IPS-20b (cell line): ENCODE results near the gene REEP3.

Experiments
- H3K27ac ChIP-seq: one replicate; pipeline ENCODE4 v1.5.1; 2013; ENCODE audit warnings: low read length
- H3K27me3 ChIP-seq: 2 replicates; pipeline ENCODE4 v1.6.1; 2013; ENCODE audit warnings: mild to moderate bottlenecking, low read length, inconsistent platforms; ENCODE audit not compliant: insufficient read depth
- H3K36me3 ChIP-seq: 2 replicates; pipeline ENCODE4 v1.6.1; 2013; ENCODE audit warnings: low read depth, mild to moderate bottlenecking, inconsistent platforms, low read length, moderate library complexity; ENCODE audit not compliant: insufficient read depth
- H3K4me1 ChIP-seq: 2 replicates; pipeline ENCODE4 v1.6.1; 2013; ENCODE audit warnings: mild to moderate bottlenecking, control low read depth, inconsistent platforms, low read length, moderate library complexity; ENCODE audit not compliant: insufficient read depth
- H3K4me3 ChIP-seq: 2 replicates; pipeline ENCODE4 v1.5.1; 2013; ENCODE audit warnings: mild to moderate bottlenecking, low read length, inconsistent platforms
- H3K9ac ChIP-seq: 2 replicates; pipeline ENCODE4 v1.6.1; 2013; ENCODE audit warnings: low read depth, mild to moderate bottlenecking, inconsistent platforms, low read length, moderate library complexity
- H3K9me3 ChIP-seq: 2 replicates; pipeline ENCODE4 v1.6.1; 2013; ENCODE audit warnings: mild to moderate bottlenecking, low read depth, low read length, inconsistent platforms; ENCODE audit not compliant: insufficient read depth

REEP3 gene

DNA sequence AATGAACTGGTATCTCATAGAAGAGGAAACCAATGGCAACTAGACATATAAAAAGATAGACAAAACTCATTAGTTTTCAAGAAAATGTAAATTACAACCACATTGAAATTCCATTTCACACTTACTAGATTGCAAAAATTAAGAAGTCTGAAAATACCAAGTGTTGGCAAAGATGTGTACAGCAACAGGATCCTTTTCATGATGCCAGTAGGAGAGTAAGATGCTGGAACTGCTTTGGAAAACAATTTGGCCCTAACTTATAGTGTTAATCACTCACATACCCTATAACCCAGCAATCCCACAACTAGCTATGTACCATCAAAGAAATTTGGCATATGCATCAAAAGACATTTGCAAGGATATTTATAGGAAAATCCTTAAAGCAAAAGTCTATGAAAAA is 15.5 kb downstream of the REEP3 start:
- no peaks in the 10 kb centered on the region for H3K9me3 ChIP-seq
- no peaks in the 10 kb centered on the region for H3K27me3 ChIP-seq
- no peak overlapping the region for H3K9ac ChIP-seq
- no peak overlapping the region for H3K4me3 ChIP-seq
- no peaks in the 10 kb centered on the region for H3K36me3 ChIP-seq
- no peak overlapping the region for H3K27ac ChIP-seq
- no peaks in the 10 kb centered on the region for H3K4me1 ChIP-seq

- Histone ChIP-seq H3K4me3 (no peak overlapping the region), H3K9me3 (no peaks in the 10 kb centered on the region), H3K27ac (no peak overlapping the region), H3K9ac (no peak overlapping the region), H3K36me3 (no peaks in the 10 kb centered on the region), H3K27me3 (no peaks in the 10 kb centered on the region), H3K4me1 (no peaks in the 10 kb centered on the region)
These were observed 16.3 kb downstream of the REEP3 start for GRCh38 chr10:63537536-63537935.

DNA sequence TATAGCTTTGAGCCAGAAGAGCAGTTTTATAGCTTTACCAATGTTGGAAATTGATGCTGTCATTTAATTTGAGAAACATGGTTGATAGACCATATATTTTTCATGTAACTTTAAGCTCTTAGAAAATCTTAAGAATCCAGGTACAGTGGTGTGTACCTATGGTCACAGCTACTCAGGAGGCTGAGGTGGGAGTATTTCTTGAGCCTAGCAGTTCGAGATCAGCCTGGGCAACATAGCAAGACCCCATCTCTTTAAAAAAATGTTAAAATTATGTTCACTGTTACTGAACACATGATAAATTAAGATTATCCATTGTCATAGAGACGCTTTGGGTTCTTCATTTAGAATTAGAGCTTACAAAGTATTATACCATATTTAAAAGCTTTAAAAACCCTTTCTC is 18.2 kb downstream of the REEP3 start:
- H3K9me3 ChIP-seq = no peaks in the 10 kb centered on the region
- no peak overlapping the region for H3K9ac ChIP-seq
- no peak overlapping the region for H3K27ac ChIP-seq
- H3K36me3 ChIP-seq = no peaks in the 10 kb centered on the region
- H3K4me3 ChIP-seq = no peak overlapping the region
- no peaks in the 10 kb centered on the region; the same call in 1 of the 2 replicates for H3K4me1 ChIP-seq
- no peaks in the 10 kb centered on the region for H3K27me3 ChIP-seq

GRCh38 chr10:63539994-63540393 is 18.8 kb downstream of the REEP3 start:
- no peaks in the 10 kb centered on the region for H3K27me3 ChIP-seq
- H3K36me3 ChIP-seq = no peaks in the 10 kb centered on the region
- no peaks in the 10 kb centered on the region; the same call in 1 of the 2 replicates for H3K4me1 ChIP-seq
- H3K9me3 ChIP-seq = no peaks in the 10 kb centered on the region
- no peak overlapping the region for H3K4me3 ChIP-seq
- no peak overlapping the region for H3K27ac ChIP-seq
- H3K9ac ChIP-seq = no peak overlapping the region

DNA sequence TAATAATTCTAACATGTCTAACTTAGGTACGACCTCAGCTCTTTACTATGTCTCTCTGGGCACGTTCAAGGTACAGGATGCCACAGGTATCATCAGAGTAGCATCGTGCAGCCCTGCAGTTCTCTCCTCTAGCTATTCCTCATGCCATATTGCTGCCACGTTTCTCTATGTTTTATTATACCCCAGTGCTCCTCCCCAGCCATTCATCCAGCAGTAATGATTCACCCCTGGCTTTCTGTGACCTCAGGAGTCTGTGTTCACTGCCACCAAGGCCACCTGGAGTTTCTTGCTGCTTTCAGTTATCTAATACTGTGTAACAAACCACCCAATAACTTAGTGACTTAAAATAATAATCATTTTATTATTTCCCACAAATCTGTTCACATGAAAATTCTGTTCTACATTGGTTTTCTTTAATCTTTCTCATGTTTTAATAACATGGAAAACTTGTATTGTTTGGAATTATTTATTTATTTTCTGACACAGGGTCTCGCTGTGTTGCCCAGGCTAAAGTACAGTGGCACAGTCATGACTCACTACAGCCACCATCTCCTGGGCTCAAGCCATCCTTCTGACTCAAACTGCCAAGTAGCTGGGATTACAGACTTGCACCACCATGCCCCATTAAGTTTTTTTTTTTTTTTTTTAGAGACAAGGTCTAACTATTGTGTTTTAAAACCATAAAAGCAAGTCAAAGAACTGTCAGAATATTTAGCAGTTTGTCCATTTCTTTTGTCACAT is 21.8 kb downstream of the REEP3 start:
- Histone ChIP-seq H3K36me3 (no peaks in the 10 kb centered on the region), H3K4me1 (no peaks in the 10 kb centered on the region; the same call in 1 of the 2 replicates), H3K9me3 (no peaks in the 10 kb centered on the region), H3K27ac (no peak overlapping the region), H3K9ac (no peak overlapping the region), H3K27me3 (no peaks in the 10 kb centered on the region), H3K4me3 (no peak overlapping the region)

- Histone ChIP-seq H3K4me3 (no peak overlapping the region), H3K9ac (no peak overlapping the region), H3K27me3 (no peaks in the 10 kb centered on the region), H3K27ac (no peak overlapping the region), H3K4me1 (no peaks in the 10 kb centered on the region; the same call in 1 of the 2 replicates), H3K36me3 (no peaks in the 10 kb centered on the region), H3K9me3 (no peaks in the 10 kb centered on the region)
These were observed 22.4 kb downstream of the REEP3 start for GRCh38 chr10:63543576-63543962.

GRCh38 chr10:63544418-63544817 is 23.2 kb downstream of the REEP3 start:
- no peak overlapping the region for H3K9ac ChIP-seq
- no peaks in the 10 kb centered on the region; the same call in 1 of the 2 replicates for H3K4me1 ChIP-seq
- no peaks in the 10 kb centered on the region for H3K36me3 ChIP-seq
- H3K9me3 ChIP-seq = no peaks in the 10 kb centered on the region
- no peak overlapping the region for H3K4me3 ChIP-seq
- no peaks in the 10 kb centered on the region for H3K27me3 ChIP-seq
- H3K27ac ChIP-seq = no peak overlapping the region

GRCh38 chr10:63547628-63548360 is 26.6 kb downstream of the REEP3 start:
- no peaks in the 10 kb centered on the region for H3K27me3 ChIP-seq
- H3K4me3 ChIP-seq = no peak overlapping the region
- no peaks in the 10 kb centered on the region for H3K9me3 ChIP-seq
- H3K27ac ChIP-seq = no peak overlapping the region
- H3K36me3 ChIP-seq = no peaks in the 10 kb centered on the region
- no peaks in the 10 kb centered on the region; the same call in 1 of the 2 replicates for H3K4me1 ChIP-seq
- H3K9ac ChIP-seq = no peak overlapping the region

GRCh38 chr10:63548860-63549259 is 27.7 kb downstream of the REEP3 start:
- H3K9ac ChIP-seq = no peak overlapping the region
- no peaks in the 10 kb centered on the region; the same call in 1 of the 2 replicates for H3K4me1 ChIP-seq
- no peak overlapping the region for H3K27ac ChIP-seq
- H3K4me3 ChIP-seq = no peak overlapping the region
- H3K9me3 ChIP-seq = no peaks in the 10 kb centered on the region
- H3K27me3 ChIP-seq = no peaks in the 10 kb centered on the region
- no peaks in the 10 kb centered on the region for H3K36me3 ChIP-seq

DNA sequence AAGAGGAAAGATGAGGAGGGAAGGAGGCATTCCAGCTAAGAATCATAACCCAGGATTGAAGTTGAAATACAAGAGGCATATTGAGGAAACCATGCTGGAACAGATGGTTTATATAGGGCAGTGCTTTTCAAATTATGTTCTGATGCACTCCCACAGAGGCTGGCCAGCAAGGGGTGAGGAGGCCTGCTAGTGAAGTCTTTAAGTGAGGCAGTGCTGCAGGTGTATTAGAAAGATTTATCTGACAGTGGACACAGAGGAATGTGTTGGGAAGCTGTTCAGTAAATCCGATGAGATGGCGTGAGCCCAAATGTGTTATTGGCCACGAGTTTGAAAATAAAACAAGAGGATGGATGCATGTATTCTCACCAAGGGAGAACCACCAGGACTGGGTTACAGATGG is 28.6 kb downstream of the REEP3 start:
- H3K4me3 ChIP-seq = no peak overlapping the region
- H3K27me3 ChIP-seq = no peaks in the 10 kb centered on the region
- no peak overlapping the region for H3K9ac ChIP-seq
- no peaks in the 10 kb centered on the region for H3K9me3 ChIP-seq
- H3K4me1 ChIP-seq = no peaks in the 10 kb centered on the region; the same call in 1 of the 2 replicates
- no peaks in the 10 kb centered on the region for H3K36me3 ChIP-seq
- no peak overlapping the region for H3K27ac ChIP-seq

DNA sequence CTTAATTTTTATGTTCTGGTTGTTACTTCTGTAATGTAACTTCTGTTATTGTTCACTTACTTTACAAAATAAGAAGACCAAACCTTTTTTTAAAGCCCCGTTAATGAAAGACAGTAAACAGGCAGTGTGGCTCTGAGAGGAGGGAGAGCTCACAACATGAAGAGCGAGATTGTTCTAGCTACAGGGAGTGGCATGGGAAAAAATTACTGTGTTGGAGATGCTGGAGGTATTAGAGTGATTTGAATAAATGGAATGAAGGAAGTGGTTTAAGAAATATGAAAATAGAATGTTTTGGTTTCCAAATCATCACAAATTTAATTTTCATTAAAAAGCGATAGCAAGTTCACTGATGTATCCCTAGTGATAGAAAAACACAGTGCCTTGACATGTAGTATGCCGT is 31.8 kb downstream of the REEP3 start:
- no peaks in the 10 kb centered on the region for H3K4me1 ChIP-seq
- no peaks in the 10 kb centered on the region for H3K36me3 ChIP-seq
- no peak overlapping the region for H3K9ac ChIP-seq
- H3K27me3 ChIP-seq = no peaks in the 10 kb centered on the region
- H3K27ac ChIP-seq = no peak overlapping the region
- no peaks in the 10 kb centered on the region for H3K9me3 ChIP-seq
- H3K4me3 ChIP-seq = no peak overlapping the region

- Histone ChIP-seq H3K27me3 (no peaks in the 10 kb centered on the region), H3K9ac (no peak overlapping the region), H3K9me3 (no peaks in the 10 kb centered on the region), H3K4me1 (no peaks in the 10 kb centered on the region), H3K27ac (no peak overlapping the region), H3K4me3 (no peak overlapping the region), H3K36me3 (no peaks in the 10 kb centered on the region)
These were observed 32.3 kb downstream of the REEP3 start for GRCh38 chr10:63553473-63553872.
